Peyer's patch (tissue), 4 donors: Measurements from ENCODE around the gene SPIN1. TPM values are rescaled to one million over a fixed set of nuclear protein-coding genes. Genes with fewer than 3 reads are reported as not detected.

Source experiments
- DNase-seq, 3 donors: peaks; one replicate each; pipeline ENCODE4 v3.0.0-alpha.2; 2017 to 2019
- H3K27ac ChIP-seq, 4 donors: fragments of 200-600 bp; sonication (generic); one replicate each; pipeline ENCODE4 v1.5.1; 2016 to 2019
- H3K27me3 ChIP-seq, 2 donors: fragments of 200-600 bp; sonication (generic); one replicate each; pipeline ENCODE4 v1.5.1; 2019
- H3K36me3 ChIP-seq, 3 donors: fragments of 200-600 bp; sonication (generic); one replicate each; pipeline ENCODE4 v1.5.1; 2016 to 2019
- H3K4me1 ChIP-seq, 4 donors: fragments of 200-600 bp; sonication (generic); one replicate each; pipeline ENCODE4 v1.5.1; 2016 to 2019
- H3K4me3 ChIP-seq, 4 donors: fragments of 200-600 bp; sonication (generic); 1 replicate in 3 of 4; 2 replicates in 1 of 4; pipeline ENCODE4 v1.5.1; 2016 to 2019; ENCODE audit warnings: mild to moderate bottlenecking in 1 of 4
- H3K9me3 ChIP-seq, 4 donors: fragments of 200-600 bp; sonication (generic); one replicate each; pipeline ENCODE4 v1.5.1; 2016 to 2019; ENCODE audit warnings: mild to moderate bottlenecking in 1 of 4
- POLR2A ChIP-seq, 2 donors: fragments of 450-650 bp; IDR thresholded peaks; one replicate each; pipeline ENCODE4 v1.5.1; 2017; ENCODE audit warnings: antibody characterized with exemption in 2 of 2, mild to moderate bottlenecking in 2 of 2, moderate library complexity in 2 of 2
- total RNA-seq, 4 donors: library from RNA; depleted of rRNA; stranded (reverse); fragments of >200 nt; gene quantifications; one replicate each; pipeline ENCODE4 v1.1.0, GENCODE V29; 2016
- TF ChIP-seq, protein P1 (sequence below), 6 experiments: fragments of 450-650 bp in 4 of 6; fragments of 200-600 bp in 2 of 6; sonication (generic) in 1 of 6; IDR thresholded peaks; one replicate each; pipeline ENCODE4 v1.5.1; 2017 to 2019; ENCODE audit warnings: antibody characterized with exemption in 6 of 6, mild to moderate bottlenecking in 3 of 6, moderate library complexity in 1 of 6

Gene SPIN1
- total RNA-seq, 4 donors from 2014 or later = 48.9 to 57.8 (median 53.7) TPM

- TF ChIP-seq, protein P1, sequence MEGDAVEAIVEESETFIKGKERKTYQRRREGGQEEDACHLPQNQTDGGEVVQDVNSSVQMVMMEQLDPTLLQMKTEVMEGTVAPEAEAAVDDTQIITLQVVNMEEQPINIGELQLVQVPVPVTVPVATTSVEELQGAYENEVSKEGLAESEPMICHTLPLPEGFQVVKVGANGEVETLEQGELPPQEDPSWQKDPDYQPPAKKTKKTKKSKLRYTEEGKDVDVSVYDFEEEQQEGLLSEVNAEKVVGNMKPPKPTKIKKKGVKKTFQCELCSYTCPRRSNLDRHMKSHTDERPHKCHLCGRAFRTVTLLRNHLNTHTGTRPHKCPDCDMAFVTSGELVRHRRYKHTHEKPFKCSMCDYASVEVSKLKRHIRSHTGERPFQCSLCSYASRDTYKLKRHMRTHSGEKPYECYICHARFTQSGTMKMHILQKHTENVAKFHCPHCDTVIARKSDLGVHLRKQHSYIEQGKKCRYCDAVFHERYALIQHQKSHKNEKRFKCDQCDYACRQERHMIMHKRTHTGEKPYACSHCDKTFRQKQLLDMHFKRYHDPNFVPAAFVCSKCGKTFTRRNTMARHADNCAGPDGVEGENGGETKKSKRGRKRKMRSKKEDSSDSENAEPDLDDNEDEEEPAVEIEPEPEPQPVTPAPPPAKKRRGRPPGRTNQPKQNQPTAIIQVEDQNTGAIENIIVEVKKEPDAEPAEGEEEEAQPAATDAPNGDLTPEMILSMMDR (IDR thresholded peaks at IDR 0.05) = no peak
- TF ChIP-seq POLR2A (IDR thresholded peaks at IDR 0.05) = no peak
- Histone ChIP-seq H3K4me3 (no peak overlapping the region), H3K36me3 (no peaks in the 10 kb centered on the region), H3K4me1 (no peaks in the 10 kb centered on the region), H3K27ac (no peak overlapping the region), H3K9me3 (peaks cover 0 to 8% (median 0%) of the 10 kb centered on the region in 4 donors), H3K27me3 (no peaks in the 10 kb centered on the region)
- DNase-seq = no peak
Observed at GRCh38 chr9:88358723-88359122, 29.5 kb upstream of the SPIN1 start.

DNA sequence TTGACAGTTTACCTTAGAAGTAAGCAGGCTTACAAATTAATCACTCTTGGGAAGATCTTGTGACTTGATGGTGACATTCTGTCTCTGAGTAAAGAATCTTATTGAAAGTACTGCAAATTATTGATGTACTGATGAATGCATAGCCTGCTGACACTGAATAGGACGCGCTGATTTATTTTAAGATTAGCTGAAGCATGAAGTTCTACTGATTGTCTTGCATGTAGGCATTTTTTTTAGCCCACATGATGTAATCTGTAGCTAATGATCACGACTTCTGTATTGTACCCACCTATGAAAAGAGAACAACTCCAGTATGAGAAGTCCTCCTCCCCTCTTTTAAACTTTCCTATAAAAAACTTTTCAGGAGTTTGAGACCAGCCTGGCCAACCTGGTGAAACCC is 28.3 kb upstream of the SPIN1 start:
- H3K36me3 ChIP-seq = no peaks in the 10 kb centered on the region

DNA sequence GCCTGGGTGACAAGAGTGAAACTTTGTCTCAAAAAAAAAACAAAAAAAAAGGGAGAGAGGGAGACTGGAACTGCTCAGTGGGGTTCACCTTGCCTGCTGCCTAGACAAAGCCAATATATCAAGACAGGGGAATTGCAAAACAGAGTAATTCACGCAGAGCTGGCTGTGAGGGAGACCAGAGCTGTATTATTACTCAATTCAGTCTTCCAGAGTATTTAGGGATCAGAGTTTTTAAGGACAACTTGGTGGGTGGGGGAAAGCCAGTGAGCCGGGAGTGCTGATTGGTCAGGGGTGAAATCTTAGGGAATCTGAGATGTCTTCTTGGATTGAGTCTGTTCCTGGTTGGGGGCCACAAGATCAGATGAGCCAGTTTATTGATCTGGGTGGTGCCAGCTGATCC is 25.6 kb upstream of the SPIN1 start:
- DNase-seq = no peak
- Histone ChIP-seq H3K27ac (no peak overlapping the region), H3K4me1 (no peaks in the 10 kb centered on the region), H3K36me3 (no peaks in the 10 kb centered on the region), H3K9me3 (no peaks in the 10 kb centered on the region), H3K27me3 (no peaks in the 10 kb centered on the region), H3K4me3 (no peak overlapping the region)
- no peak for TF ChIP-seq POLR2A (IDR thresholded peaks at IDR 0.05)
- TF ChIP-seq, protein P1 (IDR thresholded peaks at IDR 0.05) = no peak

More for the DNA sequence above, 28.3 kb upstream of the SPIN1 start:
- H3K27me3 ChIP-seq = no peaks in the 10 kb centered on the region
- no peaks in the 10 kb centered on the region for H3K9me3 ChIP-seq
- no peak for TF ChIP-seq POLR2A (IDR thresholded peaks at IDR 0.05)
- TF ChIP-seq, protein P1 (IDR thresholded peaks at IDR 0.05) = no peak
- no peaks in the 10 kb centered on the region for H3K4me1 ChIP-seq
- H3K27ac ChIP-seq = no peak overlapping the region
- no peak overlapping the region for H3K4me3 ChIP-seq
- no peak for DNase-seq

DNA sequence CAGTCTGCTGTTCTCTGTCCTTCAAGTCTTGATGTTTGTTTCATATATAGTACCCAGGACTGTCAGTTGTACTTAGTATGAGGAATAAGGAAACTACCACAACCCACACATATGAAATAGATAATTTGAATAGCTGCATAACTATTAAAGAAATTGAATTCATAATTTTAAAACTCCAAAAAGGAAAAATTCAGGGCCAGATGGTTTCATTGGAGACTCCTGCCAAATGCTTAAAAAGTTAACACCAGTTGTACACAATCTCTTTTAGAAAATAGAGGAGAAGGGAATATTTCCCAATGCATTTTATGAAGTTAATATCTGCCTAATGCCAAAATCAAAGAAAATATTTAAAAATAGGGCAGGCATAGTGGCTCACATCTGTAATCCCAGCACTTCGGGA is 24.6 kb upstream of the SPIN1 start:
- no peaks in the 10 kb centered on the region for H3K36me3 ChIP-seq
- no peak overlapping the region for H3K27ac ChIP-seq
- H3K4me1 ChIP-seq = no peaks in the 10 kb centered on the region
- no peak for TF ChIP-seq POLR2A (IDR thresholded peaks at IDR 0.05)
- TF ChIP-seq, protein P1 (IDR thresholded peaks at IDR 0.05) = no peak
- no peaks in the 10 kb centered on the region for H3K27me3 ChIP-seq
- DNase-seq = no peak
- peaks cover 0 to 3% (median 0%) of the 10 kb centered on the region in 4 donors for H3K9me3 ChIP-seq
- no peak overlapping the region for H3K4me3 ChIP-seq

- TF ChIP-seq, protein P1 (IDR thresholded peaks at IDR 0.05) = no peak
- no peak for TF ChIP-seq POLR2A (IDR thresholded peaks at IDR 0.05)
- Histone ChIP-seq H3K36me3 (no peaks in the 10 kb centered on the region), H3K27me3 (no peaks in the 10 kb centered on the region), H3K27ac (no peak overlapping the region), H3K4me1 (no peaks in the 10 kb centered on the region), H3K4me3 (no peak overlapping the region), H3K9me3 (peaks cover 0 to 3% (median 0%) of the 10 kb centered on the region in 4 donors)
- DNase-seq = no peak
Observed at GRCh38 chr9:88364706-88365105, 23.5 kb upstream of the SPIN1 start.

GRCh38 chr9:88370346-88370745 is 17.9 kb upstream of the SPIN1 start:
- Histone ChIP-seq H3K4me1 (no peaks in the 10 kb centered on the region), H3K4me3 (no peak overlapping the region), H3K9me3 (peaks cover 0 to 3% (median 0%) of the 10 kb centered on the region in 4 donors), H3K27ac (no peak overlapping the region), H3K36me3 (no peaks in the 10 kb centered on the region), H3K27me3 (no peaks in the 10 kb centered on the region)
- TF ChIP-seq, protein P1 (IDR thresholded peaks at IDR 0.05) = no peak
- no peak for TF ChIP-seq POLR2A (IDR thresholded peaks at IDR 0.05)
- no peak for DNase-seq
